ENCODE data around the gene MTA3. TPM values are rescaled to one million over a fixed set of nuclear protein-coding genes. Genes with fewer than 3 reads are reported as not detected.
"Not testable (repeated sequence)": the region's sequence is repeated elsewhere in the genome, so short reads cannot be mapped to it uniquely, and the experiment has no call there.

The MTA3 gene
- total RNA-seq, 1 donor from 2014 or later: 37.0 TPM

DNA sequence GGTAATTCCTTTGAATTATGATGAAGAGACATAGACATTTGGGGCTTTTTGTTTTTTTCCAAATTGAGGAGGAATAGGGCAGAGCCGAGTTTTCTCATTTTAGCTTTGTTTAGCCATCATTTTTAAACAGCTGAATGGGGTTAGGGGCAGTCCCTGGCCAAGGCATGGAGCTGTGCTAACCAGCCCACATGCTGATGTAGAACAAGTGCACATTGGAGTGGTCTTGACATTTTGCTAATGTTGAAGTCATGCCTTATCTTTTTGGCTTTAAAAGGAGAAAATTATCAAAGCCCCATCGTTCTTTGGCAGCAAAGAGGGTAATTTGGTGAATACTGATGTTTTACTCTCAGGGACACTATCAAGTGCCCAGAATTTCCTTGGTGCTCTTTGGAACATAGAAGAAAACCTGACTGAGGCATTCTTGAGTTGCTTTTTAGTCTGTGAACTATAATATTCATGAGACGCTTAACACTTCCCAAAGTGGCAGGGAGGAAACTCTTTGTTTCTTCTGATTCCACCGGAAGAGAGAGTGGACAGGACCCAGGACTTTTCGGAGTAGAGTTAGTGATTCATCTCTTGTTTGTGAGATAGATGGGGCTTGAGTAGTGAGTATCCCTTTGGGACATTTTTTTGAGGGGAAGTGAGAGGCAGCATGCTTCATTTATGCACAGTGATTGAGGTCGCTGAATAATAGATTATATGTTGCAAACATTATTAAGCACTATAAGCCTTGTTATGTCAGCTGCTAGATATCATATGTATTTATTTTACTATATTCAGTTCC, 45.0 kb downstream of the MTA3 start:
- no peak for DNase-seq

DNA sequence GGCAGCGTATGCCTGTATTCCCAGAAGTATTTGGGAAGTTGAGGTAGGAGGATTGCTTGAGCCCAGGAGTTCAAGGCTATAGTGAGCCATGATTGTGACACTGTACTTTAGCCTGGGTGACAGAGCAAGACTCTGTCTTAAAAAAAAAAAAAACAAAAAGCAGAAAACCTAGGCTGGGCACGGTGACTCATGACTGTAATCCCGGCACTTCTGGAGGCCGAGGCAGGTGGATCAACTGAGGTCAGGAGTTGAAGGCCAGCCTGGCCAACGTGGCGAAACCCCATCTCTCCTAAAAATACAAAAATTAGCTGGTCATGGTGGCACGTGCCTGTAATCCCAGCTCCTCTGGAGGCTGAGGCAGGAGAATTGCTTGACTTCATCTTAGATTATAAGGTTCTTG, 46.4 kb downstream of the MTA3 start:
- no peak for DNase-seq

DNA sequence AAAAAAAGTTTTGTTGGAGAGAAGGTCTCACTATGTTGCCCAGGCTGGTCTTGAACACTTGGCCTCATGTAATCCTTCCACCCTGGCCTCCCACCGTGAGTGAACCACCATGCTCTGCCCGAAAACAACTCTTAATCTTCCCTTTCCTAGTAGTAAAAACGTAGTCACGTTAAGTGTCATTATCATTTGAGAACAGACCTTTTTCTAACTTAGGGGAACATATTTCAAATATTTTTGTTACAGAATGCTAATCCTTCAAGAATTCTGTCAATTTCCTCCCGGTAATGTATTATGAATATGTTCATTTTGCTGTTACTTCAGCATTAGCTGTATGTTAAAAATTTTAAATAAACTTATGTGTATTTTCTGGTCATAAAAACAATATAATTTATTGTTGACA, 49.7 kb downstream of the MTA3 start:
- no peak for DNase-seq

DNA sequence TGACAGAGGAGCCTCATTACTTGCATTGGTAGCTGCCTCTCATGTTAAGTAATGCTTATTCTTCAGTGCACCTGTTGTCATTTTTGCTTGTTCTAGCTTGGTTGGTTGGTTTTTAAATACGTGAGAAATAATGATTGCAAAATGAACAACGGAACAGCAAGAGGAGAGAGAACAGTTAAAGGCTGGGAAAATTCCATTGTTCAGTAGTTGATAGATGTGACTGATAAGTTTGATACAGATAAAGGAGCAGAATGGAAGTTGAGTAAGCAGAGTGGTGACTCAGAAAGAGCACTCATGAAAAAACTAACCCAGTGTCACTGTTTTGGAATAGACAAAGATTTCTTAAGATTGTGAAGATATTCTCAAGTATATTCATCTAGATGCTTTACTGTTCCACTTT, 50.5 kb downstream of the MTA3 start:
- no peak for DNase-seq

DNA sequence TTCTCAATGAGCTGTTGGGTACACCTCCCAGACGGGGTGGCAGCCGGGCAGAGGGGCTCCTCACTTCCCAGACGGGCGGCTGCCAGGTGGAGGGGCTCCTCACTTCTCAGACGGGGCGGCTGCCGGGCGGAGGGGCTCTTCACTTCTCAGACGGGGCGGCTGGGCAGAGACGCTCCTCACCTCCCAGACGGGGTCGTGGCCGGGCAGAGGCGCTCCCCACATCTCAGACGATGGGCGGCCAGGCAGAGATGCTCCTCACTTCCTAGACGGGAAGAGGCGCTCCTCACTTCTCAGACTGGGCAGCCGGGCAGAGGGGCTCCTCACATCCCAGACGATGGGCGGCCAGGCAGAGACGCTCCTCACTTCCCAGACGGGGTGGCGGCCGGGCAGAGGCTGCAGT, 53.2 kb downstream of the MTA3 start:
- DNase-seq: not testable (repeated sequence)

DNA sequence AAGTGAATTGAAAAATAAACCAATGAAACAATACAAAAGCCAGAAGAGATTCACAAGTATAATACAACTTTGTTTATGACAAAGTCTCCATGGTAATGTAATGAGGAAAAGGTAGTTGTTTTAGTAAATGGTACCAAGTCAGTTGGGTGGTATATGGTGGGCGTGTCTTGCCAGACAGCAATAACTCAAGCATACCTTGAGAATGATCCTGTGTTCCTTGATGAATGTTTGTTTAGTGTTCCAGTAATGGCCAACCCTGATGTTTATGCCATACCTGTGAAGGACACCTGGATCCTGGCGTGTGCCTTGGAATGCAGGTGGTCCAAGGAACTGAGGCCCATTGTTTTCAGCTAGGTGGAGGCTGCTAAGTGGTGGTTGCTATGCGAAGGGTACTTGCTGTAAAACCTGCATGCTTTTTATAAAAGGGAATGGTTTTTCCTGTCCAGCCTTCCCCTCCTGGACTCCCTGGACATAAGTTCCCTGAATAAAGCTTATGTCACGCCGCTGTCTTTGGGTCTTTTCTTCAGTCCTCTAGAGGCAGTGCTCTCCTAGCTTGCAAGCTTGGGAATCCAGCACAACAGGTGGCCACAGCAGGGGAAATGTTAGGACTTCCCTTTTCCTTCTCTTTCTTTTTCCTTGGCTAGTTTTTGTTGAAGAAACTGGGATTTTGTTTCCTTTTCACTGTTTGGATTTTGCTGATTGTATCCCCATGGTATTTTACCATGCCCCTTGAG, 54.7 kb downstream of the MTA3 start:
- DNase-seq: no peak

DNA sequence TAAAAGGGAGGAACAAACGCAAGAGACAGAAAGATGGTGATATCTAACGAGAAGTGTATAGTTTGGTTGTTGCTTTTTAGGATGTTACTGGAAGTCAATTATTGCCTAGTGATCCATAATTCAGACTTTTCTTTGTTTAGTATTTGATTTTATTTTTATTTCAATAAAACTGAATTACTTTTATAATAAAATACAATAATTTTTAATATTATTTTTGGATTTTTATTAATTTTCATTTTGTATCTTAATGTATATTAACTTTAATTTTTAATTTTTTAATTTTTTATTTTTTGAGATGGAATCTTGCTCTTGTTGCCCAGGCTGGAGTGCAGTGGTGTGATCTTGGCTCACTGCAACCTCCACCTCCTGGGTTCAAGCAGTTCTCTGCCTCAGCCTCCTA, 55.6 kb downstream of the MTA3 start:
- DNase-seq: no peak

DNA sequence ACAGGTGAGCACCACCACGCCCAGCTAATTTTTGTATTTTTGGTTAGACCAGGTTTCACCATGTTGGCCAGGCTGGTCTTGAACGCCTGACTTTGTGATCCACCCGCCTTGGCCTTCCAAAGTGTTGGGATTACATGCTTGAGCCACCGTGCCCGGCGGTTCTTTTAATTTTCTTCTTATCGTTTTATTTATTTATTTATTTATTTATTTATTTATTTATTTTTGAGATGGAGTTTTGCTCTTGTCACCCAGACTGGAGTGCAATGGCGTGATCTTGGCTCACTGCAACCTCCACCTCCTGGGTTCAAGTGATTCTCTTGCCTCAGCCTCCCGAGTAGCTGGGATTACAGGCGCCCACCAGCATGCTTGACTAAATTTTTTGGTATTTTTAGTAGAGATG, 59.6 kb downstream of the MTA3 start:
- not testable (repeated sequence) for DNase-seq

DNA sequence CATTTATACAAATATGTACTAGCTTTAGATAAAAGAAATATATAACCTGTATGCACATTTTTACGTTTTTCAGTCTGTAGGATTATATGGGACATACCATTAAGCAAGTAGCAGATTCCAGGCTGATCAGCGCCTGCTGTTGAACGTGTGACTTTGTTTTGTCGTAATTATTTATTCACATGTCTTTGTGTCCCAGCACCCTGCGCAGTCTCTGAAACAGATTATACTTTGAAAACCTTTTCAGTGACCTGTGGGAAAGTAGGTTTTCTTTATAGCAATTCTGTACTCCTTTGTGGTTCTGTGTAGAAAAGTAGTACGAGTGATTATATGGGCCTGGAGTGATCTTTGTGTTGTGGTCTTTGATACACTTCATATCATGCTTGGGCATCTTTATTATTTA, 68.5 kb downstream of the MTA3 start:
- no peak for DNase-seq

DNA sequence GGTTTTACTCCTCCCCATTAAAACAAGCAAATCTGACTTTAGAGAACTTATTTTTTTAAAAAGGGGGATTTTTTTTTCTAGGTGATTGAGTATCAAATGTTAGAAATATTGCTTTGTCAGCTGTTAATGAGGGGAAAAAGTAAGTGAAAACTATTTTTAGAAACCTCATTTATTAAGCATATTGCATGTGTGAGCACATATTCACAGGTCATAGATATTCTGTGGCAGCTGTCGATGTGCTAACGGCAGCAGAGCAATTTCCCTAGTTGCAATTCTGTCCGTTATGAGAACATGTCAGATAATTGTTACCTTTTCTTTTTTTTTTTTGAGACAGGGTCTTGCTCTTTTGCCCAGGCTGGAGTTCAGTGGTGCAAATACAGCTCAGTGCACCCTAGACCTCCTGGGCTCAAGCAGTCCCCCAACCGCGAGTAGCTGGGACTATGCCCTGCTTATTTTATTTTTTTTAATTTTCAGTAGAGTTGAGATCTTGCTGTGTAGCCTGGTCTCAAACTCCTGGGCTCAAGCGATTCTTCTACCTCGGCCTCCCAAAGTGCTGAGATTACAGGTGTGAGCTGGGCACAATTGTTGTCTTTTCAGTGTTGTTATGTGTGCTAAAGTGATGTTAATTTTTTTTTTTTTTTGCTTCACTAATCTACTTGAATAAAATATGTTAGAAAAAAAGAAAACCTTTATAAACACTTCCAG, 69.8 kb downstream of the MTA3 start:
- no peak for DNase-seq

DNA sequence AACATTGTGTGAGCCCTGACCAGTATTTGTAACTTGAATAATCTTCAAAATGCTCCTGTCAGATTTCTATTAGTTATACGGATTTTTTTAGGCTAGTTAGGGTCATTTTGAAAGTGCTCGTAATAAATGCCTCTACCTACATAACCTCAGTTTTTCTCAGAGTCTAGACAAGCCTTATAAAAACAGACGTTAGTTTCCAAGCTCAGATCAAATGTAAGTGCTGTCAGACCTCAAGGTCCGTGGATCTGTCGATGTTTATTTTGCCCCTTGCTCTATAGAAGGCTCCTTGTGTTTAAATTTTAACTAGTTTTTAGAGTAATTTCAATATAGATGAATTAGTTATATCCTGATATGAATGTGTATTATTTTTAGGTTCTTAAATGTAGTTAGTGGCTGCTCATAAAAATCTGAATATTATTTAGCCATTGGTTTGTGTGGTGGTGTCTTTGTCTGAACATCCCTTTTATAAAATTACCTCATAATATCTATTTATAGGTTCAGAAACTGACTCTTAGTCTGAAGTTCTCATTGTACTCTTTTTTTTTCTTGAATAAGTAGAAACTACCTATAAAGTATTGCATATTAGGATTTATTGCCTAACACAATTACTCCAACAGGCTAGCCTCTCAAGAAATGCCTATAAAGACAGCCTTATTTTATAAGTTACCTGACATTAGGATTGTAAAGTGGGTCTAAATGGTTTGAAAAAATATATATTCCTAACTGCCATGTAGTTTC, 71.1 kb downstream of the MTA3 start:
- DNase-seq: no peak

DNA sequence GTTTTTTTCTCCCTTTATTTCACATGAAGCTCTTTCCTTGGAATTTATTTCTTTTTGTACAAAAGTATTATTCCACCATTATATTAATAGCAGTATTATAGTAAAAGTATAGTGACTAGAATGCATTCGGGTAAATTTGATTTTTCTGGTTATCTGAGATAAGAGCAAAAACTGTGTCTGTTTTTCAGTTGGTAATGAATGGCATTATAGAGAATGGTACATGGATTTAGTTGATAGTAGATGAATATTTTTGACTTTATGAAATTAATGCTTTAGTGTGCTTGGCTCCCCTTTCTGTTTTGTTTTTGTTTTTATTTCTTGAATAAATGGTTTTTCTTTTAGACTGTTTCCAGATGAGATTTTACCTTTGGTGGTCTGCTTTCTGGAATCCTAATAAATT, 71.8 kb downstream of the MTA3 start:
- no peak for DNase-seq

DNA sequence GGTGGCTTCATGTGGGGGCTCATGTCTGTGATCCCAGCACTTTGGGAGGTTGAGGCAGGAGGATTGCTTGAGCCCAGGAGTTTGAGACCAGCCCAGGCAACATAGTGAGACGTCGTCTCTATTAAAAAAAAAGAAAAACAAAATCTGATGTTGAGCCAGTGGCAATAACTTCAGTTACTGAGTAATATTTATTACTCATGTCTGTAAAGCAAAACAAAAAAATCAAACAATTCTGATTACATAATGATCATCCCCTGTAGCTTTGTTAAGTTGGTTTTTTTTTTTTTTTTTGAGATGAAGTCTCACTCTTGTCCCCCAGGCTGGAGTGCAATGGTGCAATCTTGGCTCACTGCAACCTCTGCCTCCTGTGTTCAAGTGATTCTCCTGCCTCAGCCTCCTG, 73.9 kb downstream of the MTA3 start:
- DNase-seq: not testable (repeated sequence)

DNA sequence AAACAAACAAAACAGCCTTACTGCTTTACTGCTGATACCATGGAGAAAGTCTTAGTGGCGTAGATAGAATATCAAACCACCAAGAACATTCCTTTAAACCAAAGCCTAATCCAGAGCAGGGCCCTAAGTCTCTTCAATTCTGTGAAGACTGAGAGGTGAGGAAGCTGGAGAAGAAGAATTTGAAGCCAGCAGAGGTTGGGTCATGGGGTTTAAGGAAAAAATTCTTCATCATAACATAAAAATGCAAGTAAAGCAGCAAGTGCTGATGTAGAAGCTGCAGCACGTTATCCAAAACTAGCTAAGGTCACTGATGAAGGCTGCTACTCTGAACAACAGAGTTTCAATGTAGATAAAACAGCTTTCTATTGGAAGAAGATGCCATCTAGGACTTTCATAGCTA, 77.1 kb downstream of the MTA3 start:
- no peak for DNase-seq

DNA sequence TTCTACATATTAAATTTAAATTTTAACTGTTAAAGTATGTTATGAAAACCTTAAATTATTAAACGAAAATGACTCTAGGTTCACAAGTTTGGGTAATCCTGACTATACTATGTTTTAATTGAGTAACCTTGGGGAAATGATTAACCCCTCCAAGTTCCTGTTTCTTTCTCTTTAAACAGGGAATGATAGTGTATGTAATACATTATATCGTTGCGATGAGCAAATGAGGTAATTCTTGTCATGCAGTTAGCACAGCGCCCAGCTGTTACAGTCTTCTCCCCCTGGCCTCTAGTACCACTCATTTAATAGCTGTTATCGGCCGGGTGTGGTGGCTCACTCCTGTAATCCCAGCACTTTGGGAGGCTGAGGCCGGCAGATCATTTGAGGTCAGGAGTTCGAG, 80.4 kb downstream of the MTA3 start:
- no peak for DNase-seq

DNA sequence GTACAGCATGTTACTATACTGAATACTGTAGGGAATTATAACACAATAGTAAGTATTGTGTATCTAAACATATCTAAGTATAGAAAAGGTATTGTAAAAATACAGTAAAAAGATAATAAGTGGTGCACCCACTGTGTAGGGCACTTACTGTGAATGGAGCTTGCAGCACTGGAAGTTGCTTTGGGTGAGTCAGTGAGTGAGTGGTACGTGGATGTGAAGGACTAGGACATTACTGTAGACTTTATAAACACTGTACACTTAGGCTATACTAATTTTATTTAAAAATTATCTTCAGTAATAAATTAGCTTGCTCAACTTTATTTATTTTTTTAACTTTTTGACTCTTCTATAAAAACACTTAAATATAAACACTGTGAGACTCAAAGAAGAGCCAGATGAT, 82.6 kb downstream of the MTA3 start:
- no peak for DNase-seq

DNA sequence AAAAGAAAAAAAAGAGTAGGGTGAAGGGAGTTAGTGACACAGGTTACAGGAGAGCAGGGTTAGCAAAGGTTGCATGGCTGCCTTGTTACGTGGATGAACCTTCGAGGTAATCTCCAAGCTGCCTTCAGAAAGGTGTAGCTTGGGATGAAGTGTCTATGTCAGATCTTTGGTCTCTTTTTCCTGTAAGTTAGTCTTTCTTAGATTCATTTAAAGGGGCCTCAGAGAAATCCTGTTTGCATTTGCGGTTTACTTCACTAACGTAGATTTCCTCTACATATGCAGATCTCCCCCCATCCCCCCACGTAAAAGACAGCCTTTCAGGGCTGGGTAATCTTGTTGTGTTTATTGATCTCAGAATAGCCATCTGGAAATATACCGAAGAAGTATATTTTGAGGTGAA, 83.7 kb downstream of the MTA3 start:
- DNase-seq: no peak

DNA sequence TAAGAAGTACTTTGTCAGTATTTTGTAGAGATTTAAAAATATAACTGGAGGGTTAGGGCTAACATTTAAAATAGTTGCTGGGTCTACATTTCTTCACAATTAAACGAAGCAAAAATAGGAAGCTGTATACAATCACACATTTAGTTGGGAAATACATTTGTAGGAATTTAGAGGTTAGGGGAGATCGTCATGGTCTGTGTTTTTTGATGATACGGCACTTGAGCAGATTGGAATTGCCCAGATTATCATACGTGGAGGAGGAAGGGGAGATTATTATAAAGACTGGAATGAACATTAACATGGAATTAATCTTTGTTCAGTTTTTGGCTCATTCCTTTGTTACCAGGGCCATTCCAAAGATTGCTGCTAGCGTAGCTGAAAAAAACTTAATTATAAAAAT, 84.6 kb downstream of the MTA3 start:
- DNase-seq: no peak

DNA sequence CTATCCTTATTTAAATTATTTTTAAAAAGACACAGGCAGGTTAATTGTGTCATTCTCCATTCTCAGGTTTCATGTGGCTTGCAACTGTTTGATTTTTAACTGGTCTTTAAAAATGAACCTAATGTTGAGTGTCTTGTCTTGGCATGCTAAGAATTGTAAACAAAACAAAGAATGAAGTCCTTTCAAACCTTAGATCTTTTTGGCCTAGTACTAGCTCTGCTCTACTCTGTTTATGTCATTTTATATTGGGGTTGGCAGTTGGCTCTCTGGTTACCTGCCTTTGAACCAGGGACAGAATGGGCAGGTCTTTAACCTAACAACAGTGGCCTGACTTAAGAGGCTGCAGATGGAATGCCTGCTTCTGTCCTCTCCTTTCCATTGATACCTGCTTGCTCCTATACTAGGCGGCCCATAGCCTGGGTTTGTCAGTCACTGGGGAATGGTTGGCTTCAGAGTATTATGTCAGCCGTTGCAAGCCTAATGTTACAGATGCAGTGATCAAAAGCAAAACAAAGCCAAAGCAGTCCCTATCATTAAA, 85.5 kb downstream of the MTA3 start:
- no peak for DNase-seq

DNA sequence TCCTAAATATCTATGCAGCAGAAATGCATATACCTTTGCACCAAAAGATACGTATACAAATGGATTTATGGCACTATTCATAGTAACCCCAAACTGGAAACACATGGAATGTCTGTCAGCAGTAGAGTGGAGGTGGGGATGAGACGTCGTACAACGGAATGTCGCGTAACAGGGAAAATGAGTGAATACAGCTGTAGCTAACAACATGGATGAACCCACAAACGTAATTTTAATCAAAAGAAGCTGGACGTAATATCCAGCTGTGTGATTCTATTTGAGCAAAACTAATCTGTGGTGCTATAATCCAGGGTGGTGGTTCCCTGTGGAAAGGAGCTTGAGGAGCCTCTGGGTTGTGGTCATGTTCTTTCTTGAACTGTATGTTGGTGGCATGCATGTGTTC, 89.9 kb downstream of the MTA3 start:
- DNase-seq: no peak

DNA sequence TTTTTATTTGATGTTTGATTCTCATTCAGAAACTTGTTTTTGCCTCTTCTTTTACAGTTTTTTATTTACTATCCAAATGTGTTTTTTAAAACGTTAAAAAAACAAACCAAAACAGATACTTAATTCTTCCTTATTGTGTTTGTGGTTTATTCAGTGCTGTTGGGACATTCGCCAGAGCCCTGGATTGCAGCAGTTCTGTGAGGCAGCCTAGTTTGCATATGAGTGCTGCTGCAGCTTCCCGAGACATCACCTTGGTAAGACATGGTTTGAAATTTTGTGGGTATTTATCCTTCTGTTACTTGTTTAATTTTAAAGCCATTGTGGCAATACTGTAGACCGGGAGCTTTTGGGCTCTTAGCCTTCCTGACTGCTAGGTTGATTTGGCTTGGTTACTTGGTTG, 91.2 kb downstream of the MTA3 start:
- peak; percentile 4 for DNase-seq

DNA sequence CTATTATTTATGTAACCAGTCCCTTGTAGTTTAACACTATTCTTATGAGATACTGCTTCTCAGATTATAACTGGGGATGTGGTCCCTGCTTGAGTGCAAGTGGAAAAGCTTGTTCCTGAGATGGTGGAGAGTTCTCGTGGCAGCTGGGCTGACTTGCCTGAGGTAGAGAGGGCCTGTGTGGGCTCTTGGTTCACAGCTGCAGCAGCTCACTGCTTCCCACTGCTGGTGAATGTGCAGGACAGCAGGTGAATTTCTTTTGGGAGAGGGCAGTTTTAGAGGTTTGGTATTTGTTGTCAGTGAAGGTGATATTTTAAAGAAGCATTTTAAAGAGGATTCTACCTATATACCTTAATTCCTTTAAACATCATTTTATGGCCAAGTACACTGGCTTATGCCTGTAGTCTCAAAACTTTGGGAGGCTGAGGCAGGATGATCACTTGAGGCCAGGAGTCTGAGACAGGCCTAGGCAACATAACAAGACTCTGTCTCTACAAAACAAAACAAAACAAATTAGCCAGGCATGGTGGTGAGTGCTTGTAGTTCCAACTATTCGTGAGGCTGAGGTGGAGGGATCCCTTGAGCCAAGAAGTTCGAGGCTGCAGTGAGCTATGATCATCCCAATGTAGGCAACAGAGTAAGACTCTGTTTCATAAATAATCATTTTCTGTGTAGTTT, 94.8 kb downstream of the MTA3 start:
- DNase-seq: peak; percentile 42

Data from occipital lobe (tissue), 2 donors.